ENCODE results near the gene DYDC2.

DYDC2 gene

DNA sequence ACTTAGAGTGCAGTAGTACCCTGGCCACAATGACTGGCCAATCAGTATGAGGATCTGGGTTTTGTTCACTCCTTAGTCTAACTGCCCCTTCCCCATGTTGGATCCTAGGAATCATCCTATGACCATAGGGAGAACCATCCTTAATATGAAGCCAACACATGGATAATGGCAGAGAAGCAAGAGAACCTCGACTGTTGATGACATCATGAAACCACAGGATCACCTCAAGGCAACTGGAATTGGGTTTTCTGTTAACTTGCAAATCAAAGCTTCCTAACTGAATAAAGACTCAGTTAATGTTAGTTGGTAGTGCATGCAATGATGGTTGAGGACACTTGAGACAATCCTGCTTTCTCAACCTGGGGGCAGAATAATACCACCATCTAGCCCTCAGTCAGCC lies 48.5 kb downstream of the DYDC2 start:
- Histone ChIP-seq H3K79me2 (ENCODE audit: insufficient read depth, low read length) (peaks cover 16% of the 10 kb centered on the region), H3K27me3 (ENCODE audit: insufficient read depth, low read length, poor library complexity, severe bottlenecking) (no peaks in the 10 kb centered on the region), H3K9me2 (replicated peaks; ENCODE audit: low read depth, low read length) (no peaks in the 10 kb centered on the region), H3F3A (ENCODE audit: low read depth) (no peaks in the 10 kb centered on the region), H3K4me1 (ENCODE audit: insufficient read depth, low read length, poor library complexity, severe bottlenecking) (peaks cover 24% of the 10 kb centered on the region), H4K20me1 (ENCODE audit: insufficient read depth, low read length, poor library complexity, severe bottlenecking) (no peaks in the 10 kb centered on the region), H3K4me3 (ENCODE audit: low read length, poor library complexity, severe bottlenecking) (no peak overlapping the region), H3K4me2 (ENCODE audit: low read depth, low read length, poor library complexity, severe bottlenecking) (no peak overlapping the region), H3K9ac (ENCODE audit: low read depth, low read length, poor library complexity, severe bottlenecking) (no peak overlapping the region), H3K36me3 (ENCODE audit: insufficient read depth, low read length) (no peaks in the 10 kb centered on the region), H3K9me3 (ENCODE audit: insufficient read depth, low read depth, low read length) (no peaks in the 10 kb centered on the region), H2AFZ (ENCODE audit: low read length) (no peak overlapping the region)
- no peak for TF ChIP-seq CTCF (conservative IDR thresholded peaks at IDR 0.05; ENCODE audit: low read length)
- no peak for TF ChIP-seq EZH2phosphoT487 (IDR thresholded peaks at IDR 0.05; ENCODE audit: borderline replicate concordance)

GRCh38 chr10:80405626-80406025 lies 49.0 kb downstream of the DYDC2 start:
- Histone ChIP-seq H3K27me3 (ENCODE audit: insufficient read depth, low read length, poor library complexity, severe bottlenecking) (no peaks in the 10 kb centered on the region), H3K9me2 (replicated peaks; ENCODE audit: low read depth, low read length) (no peaks in the 10 kb centered on the region), H3K9me3 (ENCODE audit: insufficient read depth, low read depth, low read length) (no peaks in the 10 kb centered on the region), H4K20me1 (ENCODE audit: insufficient read depth, low read length, poor library complexity, severe bottlenecking) (peaks cover under 1% of the 10 kb centered on the region), H2AFZ (ENCODE audit: low read length) (0 out of 2 replicates have a peak overlapping the region, but pooled peaks have one; percentile 27), H3F3A (ENCODE audit: low read depth) (no peaks in the 10 kb centered on the region), H3K79me2 (ENCODE audit: insufficient read depth, low read length) (peaks cover 22% of the 10 kb centered on the region), H3K4me3 (ENCODE audit: low read length, poor library complexity, severe bottlenecking) (no peak overlapping the region), H3K9ac (ENCODE audit: low read depth, low read length, poor library complexity, severe bottlenecking) (no peak overlapping the region), H3K4me2 (ENCODE audit: low read depth, low read length, poor library complexity, severe bottlenecking) (no peak overlapping the region), H3K4me1 (ENCODE audit: insufficient read depth, low read length, poor library complexity, severe bottlenecking) (peaks cover 29% of the 10 kb centered on the region), H3K36me3 (ENCODE audit: insufficient read depth, low read length) (no peaks in the 10 kb centered on the region)
- TF ChIP-seq EZH2phosphoT487 (IDR thresholded peaks at IDR 0.05; ENCODE audit: borderline replicate concordance) (no peak), CTCF (conservative IDR thresholded peaks at IDR 0.05; ENCODE audit: low read length) (no peak)

DNA sequence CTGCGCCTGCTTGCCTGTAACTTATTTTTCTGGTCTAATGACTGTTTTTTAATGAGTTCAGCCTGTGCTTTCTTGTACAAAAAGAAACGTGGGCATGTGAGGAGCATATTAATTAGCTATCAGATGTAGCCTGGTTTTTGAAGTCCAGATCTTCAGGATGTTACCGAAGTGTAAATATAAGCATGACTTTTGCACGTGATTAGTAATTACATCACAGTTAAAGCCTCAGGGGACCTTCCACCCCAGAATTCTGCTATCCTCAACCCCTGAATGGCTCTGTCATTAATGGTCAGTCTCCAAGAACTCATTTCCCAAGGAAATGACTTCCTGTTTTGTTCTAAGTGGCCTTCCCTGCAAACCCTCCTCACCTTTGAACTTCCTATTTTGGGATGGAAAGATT lies 49.6 kb downstream of the DYDC2 start:
- no peak overlapping the region for H3K4me2 ChIP-seq (ENCODE audit: low read depth, low read length, poor library complexity, severe bottlenecking)
- no peak overlapping the region for H2AFZ ChIP-seq (ENCODE audit: low read length)
- H3K9ac ChIP-seq (ENCODE audit: low read depth, low read length, poor library complexity, severe bottlenecking) = no peak overlapping the region
- no peaks in the 10 kb centered on the region for H3K36me3 ChIP-seq (ENCODE audit: insufficient read depth, low read length)
- no peak overlapping the region for H3K4me3 ChIP-seq (ENCODE audit: low read length, poor library complexity, severe bottlenecking)
- H3K9me3 ChIP-seq (ENCODE audit: insufficient read depth, low read depth, low read length) = no peaks in the 10 kb centered on the region
- no peak for TF ChIP-seq CTCF (conservative IDR thresholded peaks at IDR 0.05; ENCODE audit: low read length)
- TF ChIP-seq EZH2phosphoT487 (IDR thresholded peaks at IDR 0.05; ENCODE audit: borderline replicate concordance) = no peak
- H3K4me1 ChIP-seq (ENCODE audit: insufficient read depth, low read length, poor library complexity, severe bottlenecking) = peaks cover 35% of the 10 kb centered on the region
- no peaks in the 10 kb centered on the region for H3K9me2 ChIP-seq (replicated peaks; ENCODE audit: low read depth, low read length)
- no peaks in the 10 kb centered on the region for H3F3A ChIP-seq (ENCODE audit: low read depth)
- peaks cover 5% of the 10 kb centered on the region for H4K20me1 ChIP-seq (ENCODE audit: insufficient read depth, low read length, poor library complexity, severe bottlenecking)
- H3K79me2 ChIP-seq (ENCODE audit: insufficient read depth, low read length) = peaks cover 28% of the 10 kb centered on the region
- H3K27me3 ChIP-seq (ENCODE audit: insufficient read depth, low read length, poor library complexity, severe bottlenecking) = no peaks in the 10 kb centered on the region

Measured in Loucy (cell line).